WTC11 (cell line): ENCODE measurements around the gene MRPL37.

Experiments used
- ELF4 ChIP-seq: sonication (generic); formaldehyde crosslinking; IDR thresholded peaks from 2 replicates; pipeline ENCODE4 v1.8.1; 2022; ENCODE audit warnings: low read depth, mild to moderate bottlenecking, moderate library complexity, missing genetic modification reagents
- MYBL2 ChIP-seq: sonication (generic); formaldehyde crosslinking; IDR thresholded peaks from 2 replicates; pipeline ENCODE4 v1.8.1; 2023; ENCODE audit warnings: mild to moderate bottlenecking, moderate library complexity, missing genetic modification reagents
- TCF7 ChIP-seq: sonication (generic); formaldehyde crosslinking; IDR thresholded peaks from 2 replicates; pipeline ENCODE4 v1.8.0; 2022; ENCODE audit warnings: mild to moderate bottlenecking, low read depth, missing genetic modification reagents, moderate library complexity
- ZNF396 ChIP-seq: fragments of 250-450 bp; sonication (Bioruptor Pico); IDR thresholded peaks from 2 replicates; pipeline ENCODE4 v1.8.0; 2021; ENCODE audit warnings: mild to moderate bottlenecking, moderate library complexity, borderline replicate concordance
- TF ChIP-seq, protein P1 (sequence below): fragments of 200-600 bp; IDR thresholded peaks from 2 replicates; pipeline ENCODE4 v1.8.0; 2022; ENCODE audit warnings: antibody characterized with exemption
- TF ChIP-seq, protein P2 (sequence below): sonication (generic); formaldehyde crosslinking; IDR thresholded peaks from 2 replicates; pipeline ENCODE4 v1.8.0; 2022; ENCODE audit warnings: mild to moderate bottlenecking, missing genetic modification reagents
- TF ChIP-seq, protein P3 (sequence below): sonication (generic); formaldehyde crosslinking; IDR thresholded peaks from 2 replicates; pipeline ENCODE4 v1.8.1; 2022; ENCODE audit warnings: missing genetic modification reagents, borderline replicate concordance
- TF ChIP-seq, protein P4 (sequence below): fragments of 250-450 bp; sonication (Bioruptor Pico); IDR thresholded peaks from 2 replicates; pipeline ENCODE4 v2.1.2; 2022; ENCODE audit warnings: mild to moderate bottlenecking, moderate library complexity

DNA sequence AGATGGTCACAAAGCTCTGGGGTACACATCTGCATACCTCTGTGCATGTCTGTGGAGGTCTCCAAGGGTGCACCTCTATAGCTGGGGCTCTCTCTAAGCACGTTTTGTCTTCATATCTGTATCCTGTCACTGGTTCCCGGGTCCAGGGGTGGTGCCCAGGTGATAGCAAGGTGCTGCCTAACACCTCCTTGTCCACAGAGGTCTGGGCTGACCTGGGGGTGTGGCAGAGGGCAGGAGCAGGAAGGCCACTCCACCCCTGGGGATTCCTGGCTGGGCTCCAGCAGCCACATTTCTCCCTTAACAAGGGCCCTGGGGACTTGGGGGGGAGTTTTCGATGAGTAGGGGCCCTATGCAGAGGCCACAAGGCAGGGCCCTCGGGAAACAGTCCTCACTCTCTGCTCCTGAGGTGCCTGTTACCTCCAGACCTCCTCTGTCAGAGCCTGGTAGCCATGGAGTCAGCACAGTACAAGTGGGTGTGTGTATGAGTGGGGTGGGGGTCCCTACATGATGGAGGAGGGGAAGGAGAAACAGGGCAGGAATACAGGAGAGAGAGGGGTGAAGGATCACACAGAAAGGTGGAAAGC is 40.1 kb upstream of the MRPL37 start:
- TF ChIP-seq TCF7 (no peak), ZNF396 (CRISPR knock-in tag) (no peak), MYBL2 (CRISPR knock-in tag) (no peak), ELF4 (CRISPR knock-in tag) (no peak)
- TF ChIP-seq, protein P1, sequence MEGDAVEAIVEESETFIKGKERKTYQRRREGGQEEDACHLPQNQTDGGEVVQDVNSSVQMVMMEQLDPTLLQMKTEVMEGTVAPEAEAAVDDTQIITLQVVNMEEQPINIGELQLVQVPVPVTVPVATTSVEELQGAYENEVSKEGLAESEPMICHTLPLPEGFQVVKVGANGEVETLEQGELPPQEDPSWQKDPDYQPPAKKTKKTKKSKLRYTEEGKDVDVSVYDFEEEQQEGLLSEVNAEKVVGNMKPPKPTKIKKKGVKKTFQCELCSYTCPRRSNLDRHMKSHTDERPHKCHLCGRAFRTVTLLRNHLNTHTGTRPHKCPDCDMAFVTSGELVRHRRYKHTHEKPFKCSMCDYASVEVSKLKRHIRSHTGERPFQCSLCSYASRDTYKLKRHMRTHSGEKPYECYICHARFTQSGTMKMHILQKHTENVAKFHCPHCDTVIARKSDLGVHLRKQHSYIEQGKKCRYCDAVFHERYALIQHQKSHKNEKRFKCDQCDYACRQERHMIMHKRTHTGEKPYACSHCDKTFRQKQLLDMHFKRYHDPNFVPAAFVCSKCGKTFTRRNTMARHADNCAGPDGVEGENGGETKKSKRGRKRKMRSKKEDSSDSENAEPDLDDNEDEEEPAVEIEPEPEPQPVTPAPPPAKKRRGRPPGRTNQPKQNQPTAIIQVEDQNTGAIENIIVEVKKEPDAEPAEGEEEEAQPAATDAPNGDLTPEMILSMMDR, result no peak
- TF ChIP-seq, protein P2, sequence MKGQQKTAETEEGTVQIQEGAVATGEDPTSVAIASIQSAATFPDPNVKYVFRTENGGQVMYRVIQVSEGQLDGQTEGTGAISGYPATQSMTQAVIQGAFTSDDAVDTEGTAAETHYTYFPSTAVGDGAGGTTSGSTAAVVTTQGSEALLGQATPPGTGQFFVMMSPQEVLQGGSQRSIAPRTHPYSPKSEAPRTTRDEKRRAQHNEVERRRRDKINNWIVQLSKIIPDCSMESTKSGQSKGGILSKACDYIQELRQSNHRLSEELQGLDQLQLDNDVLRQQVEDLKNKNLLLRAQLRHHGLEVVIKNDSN (CRISPR knock-in tag), result no peak
- TF ChIP-seq, protein P3, sequence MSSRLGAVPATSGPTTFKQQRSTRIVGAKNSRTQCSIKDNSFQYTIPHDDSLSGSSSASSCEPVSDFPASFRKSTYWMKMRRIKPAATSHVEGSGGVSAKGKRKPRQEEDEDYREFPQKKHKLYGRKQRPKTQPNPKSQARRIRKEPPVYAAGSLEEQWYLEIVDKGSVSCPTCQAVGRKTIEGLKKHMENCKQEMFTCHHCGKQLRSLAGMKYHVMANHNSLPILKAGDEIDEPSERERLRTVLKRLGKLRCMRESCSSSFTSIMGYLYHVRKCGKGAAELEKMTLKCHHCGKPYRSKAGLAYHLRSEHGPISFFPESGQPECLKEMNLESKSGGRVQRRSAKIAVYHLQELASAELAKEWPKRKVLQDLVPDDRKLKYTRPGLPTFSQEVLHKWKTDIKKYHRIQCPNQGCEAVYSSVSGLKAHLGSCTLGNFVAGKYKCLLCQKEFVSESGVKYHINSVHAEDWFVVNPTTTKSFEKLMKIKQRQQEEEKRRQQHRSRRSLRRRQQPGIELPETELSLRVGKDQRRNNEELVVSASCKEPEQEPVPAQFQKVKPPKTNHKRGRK (CRISPR knock-in tag), result no peak
- TF ChIP-seq, protein P4, sequence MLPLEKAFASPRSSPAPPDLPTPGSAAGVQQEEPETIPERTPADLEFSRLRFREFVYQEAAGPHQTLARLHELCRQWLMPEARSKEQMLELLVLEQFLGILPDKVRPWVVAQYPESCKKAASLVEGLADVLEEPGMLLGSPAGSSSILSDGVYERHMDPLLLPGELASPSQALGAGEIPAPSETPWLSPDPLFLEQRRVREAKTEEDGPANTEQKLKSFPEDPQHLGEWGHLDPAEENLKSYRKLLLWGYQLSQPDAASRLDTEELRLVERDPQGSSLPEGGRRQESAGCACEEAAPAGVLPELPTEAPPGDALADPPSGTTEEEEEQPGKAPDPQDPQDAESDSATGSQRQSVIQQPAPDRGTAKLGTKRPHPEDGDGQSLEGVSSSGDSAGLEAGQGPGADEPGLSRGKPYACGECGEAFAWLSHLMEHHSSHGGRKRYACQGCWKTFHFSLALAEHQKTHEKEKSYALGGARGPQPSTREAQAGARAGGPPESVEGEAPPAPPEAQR (CRISPR knock-in tag), result no peak
